Neural progenitor cell (in vitro differentiated cells): ENCODE measurements around the gene KCNT1. TPM values are rescaled to one million over a fixed set of nuclear protein-coding genes. Genes with fewer than 3 reads are reported as not detected.
A peak's percentile ranks its signal among the peaks of the same experiment; 100 is the strongest.

ENCODE experiments used
- DNase-seq: peaks from one replicate; pipeline ENCODE4 v3.0.0-alpha.2; 2016; ENCODE audit warnings: low spot score
- H2AFZ ChIP-seq: fragments of 200-600 bp; sonication (generic); replicated peaks from 2 replicates; pipeline ENCODE4 v1.6.1; 2016; ENCODE audit warnings: antibody characterized with exemption
- H3F3A ChIP-seq: fragments of 200-600 bp; sonication (generic); 2 replicates; pipeline ENCODE4 v1.6.1; 2016; ENCODE audit warnings: antibody characterized with exemption, low read depth
- H3K27ac ChIP-seq: fragments of 200-600 bp; sonication (generic); 2 replicates; pipeline ENCODE4 v1.5.1; 2016; ENCODE audit warnings: mild to moderate bottlenecking
- H3K27me3 ChIP-seq: fragments of 200-600 bp; sonication (generic); 2 replicates; pipeline ENCODE4 v1.6.1; 2016; ENCODE audit warnings: mild to moderate bottlenecking, moderate library complexity
- H3K36me3 ChIP-seq: fragments of 200-600 bp; sonication (generic); 2 replicates; pipeline ENCODE4 v1.5.1; 2016
- H3K4me1 ChIP-seq: fragments of 200-600 bp; sonication (generic); 2 replicates; pipeline ENCODE4 v1.6.1; 2016; ENCODE audit warnings: mixed run types
- H3K4me2 ChIP-seq: fragments of 200-600 bp; sonication (generic); 2 replicates; pipeline ENCODE4 v1.6.1; 2016
- H3K4me3 ChIP-seq: fragments of 200-600 bp; sonication (generic); 2 replicates; pipeline ENCODE4 v1.5.1; 2016
- H3K79me2 ChIP-seq: fragments of 200-600 bp; sonication (generic); 2 replicates; pipeline ENCODE4 v1.6.1; 2016; ENCODE audit warnings: low read depth
- H3K9ac ChIP-seq: fragments of 200-600 bp; sonication (generic); 2 replicates; pipeline ENCODE4 v1.6.1; 2016
- H3K9me3 ChIP-seq: fragments of 200-600 bp; sonication (generic); 2 replicates; pipeline ENCODE4 v1.5.1; 2016; ENCODE audit warnings: low read depth
- H4K20me1 ChIP-seq: fragments of 200-600 bp; sonication (generic); 2 replicates; pipeline ENCODE4 v1.6.1; 2016; ENCODE audit warnings: low read depth
- H3K27ac Mint-ChIP-seq: 3 replicates; pipeline ENCODE4 v1.8.0; 2021; ENCODE audit warnings: mixed read lengths
- H3K27me3 Mint-ChIP-seq: 2 replicates; pipeline ENCODE4 v1.8.0; 2022; ENCODE audit warnings: low read depth, mild to moderate bottlenecking, inconsistent platforms, moderate library complexity, mixed read lengths; ENCODE audit not compliant: insufficient read depth
- H3K36me3 Mint-ChIP-seq: 3 replicates; pipeline ENCODE4 v1.8.0; 2021; ENCODE audit warnings: mixed read lengths
- H3K4me1 Mint-ChIP-seq: 3 replicates; pipeline ENCODE4 v1.8.0; 2021; ENCODE audit warnings: mixed read lengths
- H3K4me3 Mint-ChIP-seq: 3 replicates; pipeline ENCODE4 v1.8.0; 2021; ENCODE audit warnings: mild to moderate bottlenecking, moderate library complexity, mixed read lengths
- H3K9me3 Mint-ChIP-seq: 3 replicates; pipeline ENCODE4 v1.8.0; 2020; ENCODE audit warnings: mixed read lengths
- EZH2 ChIP-seq: fragments of 200-600 bp; sonication (generic); IDR thresholded peaks from 2 replicates; pipeline ENCODE4 v1.6.1; 2017; ENCODE audit warnings: antibody characterized with exemption, mild to moderate bottlenecking, moderate library complexity
- EZH2phosphoT487 ChIP-seq: fragments of 200-600 bp; sonication (generic); IDR thresholded peaks from 2 replicates; pipeline ENCODE4 v1.6.1; 2017; ENCODE audit warnings: antibody characterized with exemption
- total RNA-seq: library from RNA; depleted of rRNA; stranded (reverse); fragments of >200 nt; gene quantifications from 2 replicates; pipeline ENCODE4 v1.2.3, GENCODE V29; 2015; ENCODE audit warnings: low replicate concordance
- TF ChIP-seq, protein P1 (sequence below): fragments of 200-600 bp; sonication (generic); IDR thresholded peaks from 2 replicates; pipeline ENCODE4 v1.5.1; 2017; ENCODE audit warnings: antibody characterized with exemption, mild to moderate bottlenecking

KCNT1 gene
- total RNA-seq, 1 donor from 2014 or later, result not detected

DNA sequence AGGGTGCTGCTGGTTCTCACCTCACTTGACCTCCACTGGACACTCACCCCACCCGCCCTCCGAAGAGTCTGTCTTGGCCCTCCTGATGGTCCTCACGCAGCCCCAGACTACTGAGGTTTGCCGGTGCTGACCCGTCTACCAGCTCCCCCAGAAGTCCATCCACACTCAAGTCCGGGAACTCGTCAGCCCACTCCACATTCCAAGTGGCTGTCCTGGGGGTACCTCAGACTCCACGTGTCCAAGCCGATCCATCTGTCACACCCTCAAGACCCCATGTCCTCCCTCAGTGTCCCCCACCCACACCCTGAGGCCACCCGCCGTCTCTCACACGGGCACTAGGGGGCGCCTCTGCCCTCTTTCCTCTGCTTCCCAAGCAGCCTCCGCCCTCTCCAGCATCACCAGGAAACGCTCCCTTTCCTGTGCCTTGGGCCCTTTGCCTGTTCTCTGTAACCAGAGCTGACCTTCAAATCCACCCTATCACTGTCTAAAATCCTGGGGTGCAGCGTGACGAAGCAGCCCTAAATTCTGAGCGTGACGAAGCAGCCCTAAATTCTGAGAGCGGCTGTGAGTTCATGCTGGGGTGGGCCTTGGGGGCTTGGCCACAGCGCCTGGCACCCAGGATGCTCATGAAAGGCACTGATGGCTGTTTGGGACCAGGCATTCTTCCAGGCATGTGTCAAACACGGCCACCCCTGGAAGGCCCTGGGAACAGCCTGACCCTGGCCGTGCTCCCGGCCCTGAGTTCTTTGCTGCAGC lies 95.7 kb downstream of the KCNT1 start:
- peaks cover 3% of the 10 kb centered on the region for H3K36me3 Mint-ChIP-seq
- Histone ChIP-seq H3K79me2 (no peaks in the 10 kb centered on the region), H3K4me2 (no peak overlapping the region), H3K4me1 (peaks cover under 1% of the 10 kb centered on the region), H3F3A (no peaks in the 10 kb centered on the region), H2AFZ (no peak overlapping the region), H4K20me1 (no peaks in the 10 kb centered on the region), H3K27me3 (no peaks in the 10 kb centered on the region), H3K27ac (no peak overlapping the region), H3K4me3 (no peak overlapping the region), H3K36me3 (no peaks in the 10 kb centered on the region), H3K9ac (no peak overlapping the region), H3K9me3 (no peaks in the 10 kb centered on the region)
- no peaks in the 10 kb centered on the region for H3K9me3 Mint-ChIP-seq
- H3K27ac Mint-ChIP-seq, result peak overlapping the region; percentile 57
- peak; percentile 80 for DNase-seq
- peaks cover 4% of the 10 kb centered on the region for H3K27me3 Mint-ChIP-seq
- TF ChIP-seq EZH2phosphoT487, result no peak
- TF ChIP-seq, protein P1, sequence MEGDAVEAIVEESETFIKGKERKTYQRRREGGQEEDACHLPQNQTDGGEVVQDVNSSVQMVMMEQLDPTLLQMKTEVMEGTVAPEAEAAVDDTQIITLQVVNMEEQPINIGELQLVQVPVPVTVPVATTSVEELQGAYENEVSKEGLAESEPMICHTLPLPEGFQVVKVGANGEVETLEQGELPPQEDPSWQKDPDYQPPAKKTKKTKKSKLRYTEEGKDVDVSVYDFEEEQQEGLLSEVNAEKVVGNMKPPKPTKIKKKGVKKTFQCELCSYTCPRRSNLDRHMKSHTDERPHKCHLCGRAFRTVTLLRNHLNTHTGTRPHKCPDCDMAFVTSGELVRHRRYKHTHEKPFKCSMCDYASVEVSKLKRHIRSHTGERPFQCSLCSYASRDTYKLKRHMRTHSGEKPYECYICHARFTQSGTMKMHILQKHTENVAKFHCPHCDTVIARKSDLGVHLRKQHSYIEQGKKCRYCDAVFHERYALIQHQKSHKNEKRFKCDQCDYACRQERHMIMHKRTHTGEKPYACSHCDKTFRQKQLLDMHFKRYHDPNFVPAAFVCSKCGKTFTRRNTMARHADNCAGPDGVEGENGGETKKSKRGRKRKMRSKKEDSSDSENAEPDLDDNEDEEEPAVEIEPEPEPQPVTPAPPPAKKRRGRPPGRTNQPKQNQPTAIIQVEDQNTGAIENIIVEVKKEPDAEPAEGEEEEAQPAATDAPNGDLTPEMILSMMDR, result peak; percentile 86
- no peak overlapping the region for H3K4me3 Mint-ChIP-seq
- H3K4me1 Mint-ChIP-seq, result peaks cover 3% of the 10 kb centered on the region

DNA sequence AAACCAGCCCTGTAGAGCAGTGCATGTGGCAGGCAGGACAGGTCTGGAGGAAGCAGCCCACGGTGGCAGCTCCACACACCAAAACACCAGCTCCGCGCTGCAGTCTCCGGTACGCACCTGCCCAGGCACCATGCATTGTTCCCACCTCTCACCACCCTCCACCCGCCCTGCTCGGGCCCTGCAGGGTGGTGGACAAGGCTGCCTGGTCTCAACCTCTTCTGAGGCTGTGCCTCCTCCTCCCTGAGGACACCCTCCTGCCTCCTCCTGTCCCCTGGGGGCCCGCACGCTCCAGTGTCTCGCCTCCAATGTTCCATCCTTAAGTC lies 96.2 kb downstream of the KCNT1 start:
- Mint-ChIP-seq H3K4me1 (peaks cover 6% of the 10 kb centered on the region), H3K27ac (no peak overlapping the region), H3K27me3 (peaks cover 4% of the 10 kb centered on the region), H3K36me3 (peaks cover 3% of the 10 kb centered on the region), H3K9me3 (no peaks in the 10 kb centered on the region), H3K4me3 (no peak overlapping the region)
- H3K79me2 ChIP-seq, result no peaks in the 10 kb centered on the region
- H3K4me2 ChIP-seq, result no peak overlapping the region
- H3K9ac ChIP-seq, result no peak overlapping the region
- H2AFZ ChIP-seq, result no peak overlapping the region
- no peaks in the 10 kb centered on the region for H3F3A ChIP-seq
- H3K4me1 ChIP-seq, result peaks cover 6% of the 10 kb centered on the region
- H3K27me3 ChIP-seq, result no peaks in the 10 kb centered on the region
- H4K20me1 ChIP-seq, result no peaks in the 10 kb centered on the region
- H3K4me3 ChIP-seq, result no peak overlapping the region
- no peak for DNase-seq
- TF ChIP-seq EZH2phosphoT487 (no peak), EZH2 (no peak)
- TF ChIP-seq, protein P1, result no peak
- H3K9me3 ChIP-seq, result no peaks in the 10 kb centered on the region
- no peak overlapping the region for H3K27ac ChIP-seq
- no peaks in the 10 kb centered on the region for H3K36me3 ChIP-seq

DNA sequence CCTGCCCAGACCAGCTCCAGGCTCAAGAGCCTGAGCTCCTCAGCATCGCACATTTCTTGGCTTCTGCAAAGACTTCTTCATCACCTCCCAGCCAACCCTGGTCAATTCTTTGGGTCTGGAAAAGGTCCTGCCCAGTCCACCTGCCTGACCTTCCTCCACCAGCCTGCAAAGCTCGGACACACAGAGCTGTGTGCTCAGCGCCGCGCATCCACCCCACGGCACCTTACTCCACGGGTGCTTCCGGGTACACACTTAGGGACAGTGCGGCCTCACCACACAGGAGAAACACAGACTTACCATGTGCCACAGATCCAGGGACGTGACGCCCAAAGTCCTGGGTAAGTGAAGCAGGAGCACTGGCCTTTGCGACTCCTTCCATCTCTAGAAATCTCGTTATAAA lies 97.3 kb downstream of the KCNT1 start:
- Mint-ChIP-seq H3K9me3 (no peaks in the 10 kb centered on the region), H3K27me3 (peaks cover 4% of the 10 kb centered on the region), H3K4me3 (no peak overlapping the region), H3K27ac (peak overlapping the region; percentile 63), H3K36me3 (peaks cover 3% of the 10 kb centered on the region), H3K4me1 (peaks cover 6% of the 10 kb centered on the region)
- Histone ChIP-seq H3K36me3 (no peaks in the 10 kb centered on the region), H3K9me3 (no peaks in the 10 kb centered on the region), H2AFZ (no peak overlapping the region), H3K27ac (no peak overlapping the region), H3K4me1 (peaks cover 8% of the 10 kb centered on the region), H3K27me3 (no peaks in the 10 kb centered on the region), H3K9ac (no peak overlapping the region), H3K4me3 (no peak overlapping the region), H3K4me2 (no peak overlapping the region), H3F3A (no peaks in the 10 kb centered on the region), H3K79me2 (no peaks in the 10 kb centered on the region), H4K20me1 (no peaks in the 10 kb centered on the region)
- TF ChIP-seq EZH2phosphoT487, result no peak
- TF ChIP-seq EZH2, result no peak
- TF ChIP-seq, protein P1, result no peak
- no peak for DNase-seq
